Loucy (cell line): ENCODE results near the gene CLEC2A.

Experiments
- CTCF ChIP-seq: fragments of 200-600 bp; sonication (generic); conservative IDR thresholded peaks from 2 replicates; pipeline ENCODE4 v1.5.1; 2014; ENCODE audit warnings: mild to moderate bottlenecking, antibody characterized with exemption, low read length
- EZH2phosphoT487 ChIP-seq: fragments of 200-600 bp; IDR thresholded peaks from 2 replicates; pipeline ENCODE4 v1.6.1; 2018; ENCODE audit warnings: antibody characterized with exemption, mild to moderate bottlenecking, moderate library complexity, borderline replicate concordance

- no peak for TF ChIP-seq CTCF
- TF ChIP-seq EZH2phosphoT487 = no peak
Measured at GRCh38 chr12:9883175-9883574, 49.0 kb downstream of the CLEC2A start.
